Stomach (tissue), 4 donors: Measurements from ENCODE around the gene RAB26.

Source experiments
- CTCF ChIP-seq, 7 experiments: fragments of 450-650 bp in 4 of 7; fragments of 200-600 bp in 3 of 7; sonication (generic) in 3 of 7; IDR thresholded peaks; one replicate each; pipeline ENCODE4 v1.5.1; 2016 to 2019; ENCODE audit warnings: antibody characterized with exemption in 7 of 7, control low read depth in 2 of 7, mild to moderate bottlenecking in 1 of 7
- POLR2A ChIP-seq, 4 donors: fragments of 450-650 bp; IDR thresholded peaks; one replicate each; pipeline ENCODE4 v1.6.1; 2016; ENCODE audit warnings: antibody characterized with exemption in 4 of 4, control low read depth in 2 of 4, mild to moderate bottlenecking in 1 of 4, moderate library complexity in 1 of 4

- no peak for TF ChIP-seq CTCF (IDR thresholded peaks at IDR 0.05)
- TF ChIP-seq POLR2A (IDR thresholded peaks at IDR 0.05), result no peak
These were observed 38.1 kb downstream of the RAB26 start for GRCh38 chr16:2186505-2186904.
